HepG2 (cell line): ENCODE results near the gene HTR6. TPM values are rescaled to one million over a fixed set of nuclear protein-coding genes. Genes with fewer than 3 reads are reported as not detected.
A peak's percentile ranks its signal among the peaks of the same experiment; 100 is the strongest.

Source experiments
- ATAC-seq: fragments of 200-7000 bp; cut with Tn5 transposase; 3 replicates; pipeline ENCODE4 v1.9.1; 2020; ENCODE audit warnings: mild to moderate bottlenecking, moderate library complexity
- BruUV-seq: library from RNA; stranded (reverse); fragments of 400-500 nt; replicated peaks from 2 replicates; lab custom pipeline; 2021; lab: Mats Ljungman, UMichigan
- CTCF ChIA-PET: fragments of 300-600 bp; formaldehyde crosslinking; extraction: SDS; loops from one replicate; lab custom pipeline; 2021; ENCODE audit warnings: low total read pairs, inconsistent platforms, low intra/inter-chr PET ratio; lab: Yijun Ruan, JAX
- POLR2A ChIA-PET: fragments of 350-600 bp; sonication (Branson Sonifier 250); formaldehyde crosslinking; loops from one replicate; lab custom pipeline; 2020; ENCODE audit warnings: antibody characterized with exemption, inconsistent platforms; lab: Yijun Ruan, JAX
- DNase-seq: peaks from one replicate; pipeline ENCODE4 v3.0.0-alpha.2; 2015; ENCODE audit warnings: low spot score
- FAIRE-seq: peaks from 3 replicates; lab custom pipeline; 2011; peaks lifted over from hg19 to GRCh38; lab: Jason Lieb, UNC
- H2AFZ ChIP-seq: one replicate; pipeline ENCODE4 v1.6.1; 2011; ENCODE audit warnings: low read length, inconsistent platforms
- H3K27ac ChIP-seq: fragments of 300-600 bp; 3 replicates; pipeline ENCODE4 v1.8.0; 2011; ENCODE audit warnings: mixed run types, mild to moderate bottlenecking, mixed read lengths, low read length, inconsistent platforms; ENCODE audit not compliant: insufficient read depth; ENCODE audit errors: extremely low read length
- H3K27me3 ChIP-seq, 2 experiments: fragments of 200-600 bp in 1 of 2; 2 replicates in 1 of 2; 3 replicates in 1 of 2; pipeline versions ENCODE4 v1.6.0 to v1.8.0; 2011; ENCODE audit warnings: low read length in 2 of 2, mild to moderate bottlenecking in 2 of 2, moderate library complexity in 2 of 2, inconsistent platforms in 1 of 2; ENCODE audit not compliant: insufficient read depth in 2 of 2, control insufficient read depth in 1 of 2
- H3K36me3 ChIP-seq, 2 experiments: fragments of 200-600 bp in 1 of 2; replicated peaks in 1 of 2; 2 replicates in 1 of 2; 3 replicates in 1 of 2; pipeline versions ENCODE4 v1.5.1 to v1.8.0; 2011; ENCODE audit warnings: low read length in 2 of 2, inconsistent platforms in 1 of 2; ENCODE audit not compliant: insufficient read depth in 2 of 2, control insufficient read depth in 1 of 2
- H3K4me1 ChIP-seq: 2 replicates; pipeline ENCODE4 v1.5.1; 2012; ENCODE audit warnings: low read length, inconsistent platforms; ENCODE audit not compliant: insufficient read depth
- H3K4me2 ChIP-seq: 2 replicates; pipeline ENCODE4 v1.6.0; 2011; ENCODE audit warnings: low read depth, low read length, inconsistent platforms
- H3K4me3 ChIP-seq, 3 experiments: fragments of 200-600 bp in 1 of 3; sonication (generic), shearing (Covaris generic) in 1 of 3; replicated peaks in 1 of 3; 2 replicates each; pipeline ENCODE4 v1.5.1; 2011 to 2016; ENCODE audit warnings: low read length in 3 of 3, inconsistent platforms in 2 of 3, low read depth in 2 of 3, mild to moderate bottlenecking in 2 of 3, control low read depth in 1 of 3, mixed read lengths in 1 of 3; ENCODE audit not compliant: insufficient read depth in 1 of 3
- H3K79me2 ChIP-seq: one replicate; pipeline ENCODE4 v1.6.1; 2011; ENCODE audit warnings: low read length, inconsistent platforms; ENCODE audit not compliant: insufficient read depth
- H3K9ac ChIP-seq: 2 replicates; pipeline ENCODE4 v1.6.0; 2011; ENCODE audit warnings: mild to moderate bottlenecking, low read depth, low read length, inconsistent platforms; ENCODE audit not compliant: insufficient read depth
- H3K9me3 ChIP-seq: 2 replicates; pipeline ENCODE4 v1.5.1; 2012; ENCODE audit warnings: mild to moderate bottlenecking, low read length
- H4K20me1 ChIP-seq: 2 replicates; pipeline ENCODE4 v1.6.0; 2011; ENCODE audit warnings: inconsistent platforms, mild to moderate bottlenecking, low read length, moderate library complexity; ENCODE audit not compliant: insufficient read depth
- BCL6 ChIP-seq: IDR thresholded peaks from 2 replicates; pipeline ENCODE4 v1.6.1; 2016; ENCODE audit warnings: missing genetic modification reagents, missing compliant biosample characterization
- ERF ChIP-seq: IDR thresholded peaks from 2 replicates; pipeline ENCODE4 v1.6.1; 2018; ENCODE audit warnings: missing biosample characterization, missing genetic modification reagents
- FOXP1 ChIP-seq, 2 experiments: fragments of 450-650 bp in 1 of 2; IDR thresholded peaks; 2 replicates each; pipeline ENCODE4 v1.6.1; 2017 to 2018; ENCODE audit warnings: antibody characterized with exemption in 1 of 2
- HDAC2 ChIP-seq: sonication (generic); formaldehyde crosslinking; IDR thresholded peaks from 2 replicates; pipeline ENCODE4 v1.4.0; 2020; ENCODE audit warnings: missing genetic modification reagents
- NRL ChIP-seq: sonication (generic); formaldehyde crosslinking; IDR thresholded peaks from 2 replicates; pipeline ENCODE4 v1.5.0; 2020; ENCODE audit warnings: missing genetic modification reagents, mild to moderate bottlenecking, moderate library complexity, borderline replicate concordance
- PHF20 ChIP-seq: sonication (generic); formaldehyde crosslinking; IDR thresholded peaks from 2 replicates; pipeline ENCODE4 v1.5.0; 2020; ENCODE audit warnings: mild to moderate bottlenecking, missing genetic modification reagents
- RARG ChIP-seq: sonication (generic); formaldehyde crosslinking; IDR thresholded peaks from 2 replicates; pipeline ENCODE4 v1.4.0; 2020; ENCODE audit warnings: low read depth, mild to moderate bottlenecking, missing genetic modification reagents
- ZNF224 ChIP-seq: sonication (generic); formaldehyde crosslinking; IDR thresholded peaks from 2 replicates; pipeline ENCODE4 v1.5.0; 2020; ENCODE audit warnings: mild to moderate bottlenecking, missing genetic modification reagents
- ZNF558 ChIP-seq: sonication (generic); formaldehyde crosslinking; IDR thresholded peaks from 2 replicates; pipeline ENCODE4 v1.9.0; 2022; ENCODE audit warnings: mild to moderate bottlenecking, missing genetic modification reagents, borderline replicate concordance
- ZNF83 ChIP-seq: sonication (generic); formaldehyde crosslinking; IDR thresholded peaks from 2 replicates; pipeline ENCODE4 v1.4.0; 2020; ENCODE audit warnings: missing genetic modification reagents, mild to moderate bottlenecking, borderline replicate concordance
- ZZZ3 ChIP-seq: sonication (generic); formaldehyde crosslinking; IDR thresholded peaks from 2 replicates; pipeline ENCODE4 v1.4.0; 2020; ENCODE audit warnings: missing genetic modification reagents, mild to moderate bottlenecking, borderline replicate concordance
- WGBS: methylation state at CpG from one replicate; pipeline ENCODE4 v1.1.6; 2017; ENCODE audit warnings: low lambda C conversion rate; 5-methylcytosine and 5-hydroxymethylcytosine counted together
- in situ Hi-C: cut with HindIII; loops from 2 replicates; pipeline ENCODE4 v1.10.0; 2017; ENCODE audit warnings: low pct_unique_long_range_greater_than_20kb; ENCODE audit not compliant: extremely low pct_ligation_motif_present
- intact Hi-C: fragments of 100-400 bp; cut with micrococcal nuclease; formaldehyde crosslinking; loops from one replicate; pipeline ENCODE4 v1.10.0; 2022; ENCODE audit not compliant: unreplicated experiment
- polyA plus RNA-seq, 8 experiments: library from polyadenylated mRNA; depleted of rRNA in 3 of 8; stranded (reverse) in 7 of 8; unstranded in 1 of 8; fragments of >200 nt; fragmentation: Illumina TruSeq in 4 of 8; extraction: Trizol in 4 of 8; gene quantifications; 2 replicates each; pipeline versions ENCODE4 v1.2.1 to v1.2.3, GENCODE V29; 2011 to 2016; ENCODE audit warnings: low read depth in 4 of 8, missing spikeins in 1 of 8, mixed read lengths in 1 of 8; ENCODE audit not compliant: insufficient read depth in 1 of 8
- total RNA-seq, 5 experiments: library from RNA; depleted of rRNA; stranded (reverse); fragments of >200 nt; fragmentation: Illumina TruSeq; extraction: Trizol; gene quantifications; 2 replicates each; pipeline ENCODE4 v1.2.3, GENCODE V29; 2016; ENCODE audit warnings: low read depth in 1 of 5
- TF ChIP-seq, protein P1 (sequence below): sonication (generic); formaldehyde crosslinking; IDR thresholded peaks from 2 replicates; pipeline ENCODE4 v1.9.0; 2021; ENCODE audit warnings: missing genetic modification reagents, mild to moderate bottlenecking, borderline replicate concordance
- TF ChIP-seq, protein P2 (sequence below): sonication (generic); formaldehyde crosslinking; IDR thresholded peaks from 2 replicates; pipeline ENCODE4 v1.5.0; 2020; ENCODE audit warnings: missing genetic modification reagents
- TF ChIP-seq, protein P3 (sequence below): sonication (generic); formaldehyde crosslinking; IDR thresholded peaks from 2 replicates; pipeline ENCODE4 v1.4.0; 2020; ENCODE audit warnings: missing genetic modification reagents
- TF ChIP-seq, protein P4 (sequence below): sonication (generic); formaldehyde crosslinking; IDR thresholded peaks from 2 replicates; pipeline ENCODE4 v1.4.0; 2020; ENCODE audit warnings: missing genetic modification reagents
- TF ChIP-seq, protein P5 (sequence below): sonication (generic); formaldehyde crosslinking; IDR thresholded peaks from 2 replicates; pipeline ENCODE4 v1.8.1; 2023; ENCODE audit warnings: missing genetic modification reagents, inconsistent platforms, borderline replicate concordance

Gene HTR6
- total and polyA plus RNA-seq, 2 of the 13 experiments (the other 11 are each of a cell fraction or from before 2014, with no cell fraction given), result 0.04 TPM; not detected in 1

DNA sequence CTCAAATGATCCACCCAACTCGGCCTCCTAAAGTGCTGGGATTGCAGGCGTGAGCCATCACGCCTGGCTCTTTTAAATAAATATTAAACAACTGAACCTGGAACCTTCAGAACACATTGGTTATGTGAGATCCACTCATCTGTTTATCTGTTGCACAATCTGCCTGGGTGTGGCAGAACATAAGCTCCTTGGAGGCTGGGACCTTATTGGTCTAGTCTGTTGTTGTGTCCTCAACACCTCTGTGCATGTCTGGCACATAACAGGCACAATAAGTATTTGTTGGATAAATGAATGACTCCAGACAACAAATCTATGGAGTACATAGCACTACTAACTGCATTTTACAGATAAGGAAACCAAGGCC lies 24.7 kb upstream of the HTR6 start:
- ATAC-seq, result no peak; the same call in 2 of the 3 replicates
- H2AFZ ChIP-seq, result peak overlapping the region; percentile 21
- ChIA-PET CTCF (no interaction called here), POLR2A (interaction anchor here (0.6 to 2.4 kb wide), 2 partner anchors 11 to 20 kb away, joined by 3 to 9 read pairs; no protein-coding TSS in a partner anchor)
- no peaks in the 10 kb centered on the region for H4K20me1 ChIP-seq
- peaks cover 2 to 16% of the 10 kb centered on the region in 2 experiments; a peak in 3 of 5 replicates for H3K27me3 ChIP-seq
- BruUV-seq, result no TSS peak
- H3K36me3 ChIP-seq, result no peaks in the 10 kb centered on the region
- DNase-seq, result peak; percentile 58
- H3K9me3 ChIP-seq, result no peaks in the 10 kb centered on the region
- in situ Hi-C loops, result no loop called here
- H3K4me2 ChIP-seq, result peak overlapping the region; percentile 50
- intact Hi-C loops, result loop anchor here (1.0 to 5.0 kb wide), 2 partner anchors 20 to 43 kb away; a partner anchor contains a TSS
- peaks cover 45% of the 10 kb centered on the region for H3K4me1 ChIP-seq
- FAIRE-seq, result no peak
- peak overlapping the region in 1 of 3 experiments; percentile 18; a peak in 1 of 6 replicates for H3K4me3 ChIP-seq
- H3K79me2 ChIP-seq, result no peaks in the 10 kb centered on the region
- WGBS, result 8% methylated on average over 3 of the region's 3 CpGs
- peak overlapping the region; percentile 15 for H3K27ac ChIP-seq
- H3K9ac ChIP-seq, result no peak overlapping the region
- TF ChIP-seq ZZZ3 (CRISPR knock-in tag), result no peak
- no peak for TF ChIP-seq ZNF558 (CRISPR knock-in tag)
- TF ChIP-seq, protein P1, sequence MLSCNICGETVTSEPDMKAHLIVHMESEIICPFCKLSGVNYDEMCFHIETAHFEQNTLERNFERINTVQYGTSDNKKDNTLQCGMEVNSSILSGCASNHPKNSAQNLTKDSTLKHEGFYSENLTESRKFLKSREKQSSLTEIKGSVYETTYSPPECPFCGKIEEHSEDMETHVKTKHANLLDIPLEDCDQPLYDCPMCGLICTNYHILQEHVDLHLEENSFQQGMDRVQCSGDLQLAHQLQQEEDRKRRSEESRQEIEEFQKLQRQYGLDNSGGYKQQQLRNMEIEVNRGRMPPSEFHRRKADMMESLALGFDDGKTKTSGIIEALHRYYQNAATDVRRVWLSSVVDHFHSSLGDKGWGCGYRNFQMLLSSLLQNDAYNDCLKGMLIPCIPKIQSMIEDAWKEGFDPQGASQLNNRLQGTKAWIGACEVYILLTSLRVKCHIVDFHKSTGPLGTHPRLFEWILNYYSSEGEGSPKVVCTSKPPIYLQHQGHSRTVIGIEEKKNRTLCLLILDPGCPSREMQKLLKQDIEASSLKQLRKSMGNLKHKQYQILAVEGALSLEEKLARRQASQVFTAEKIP (CRISPR knock-in tag), result no peak
- peak; percentile 53; the same call in 1 of the 2 replicates for TF ChIP-seq BCL6 (CRISPR knock-in tag)
- TF ChIP-seq NRL, result no peak
- TF ChIP-seq RARG (CRISPR knock-in tag), result no peak
- TF ChIP-seq, protein P2, sequence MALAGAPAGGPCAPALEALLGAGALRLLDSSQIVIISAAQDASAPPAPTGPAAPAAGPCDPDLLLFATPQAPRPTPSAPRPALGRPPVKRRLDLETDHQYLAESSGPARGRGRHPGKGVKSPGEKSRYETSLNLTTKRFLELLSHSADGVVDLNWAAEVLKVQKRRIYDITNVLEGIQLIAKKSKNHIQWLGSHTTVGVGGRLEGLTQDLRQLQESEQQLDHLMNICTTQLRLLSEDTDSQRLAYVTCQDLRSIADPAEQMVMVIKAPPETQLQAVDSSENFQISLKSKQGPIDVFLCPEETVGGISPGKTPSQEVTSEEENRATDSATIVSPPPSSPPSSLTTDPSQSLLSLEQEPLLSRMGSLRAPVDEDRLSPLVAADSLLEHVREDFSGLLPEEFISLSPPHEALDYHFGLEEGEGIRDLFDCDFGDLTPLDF (CRISPR knock-in tag), result no peak
- TF ChIP-seq HDAC2, result 0 out of 2 replicates have a peak, but pooled peaks have one; percentile 27
- TF ChIP-seq, protein P3, sequence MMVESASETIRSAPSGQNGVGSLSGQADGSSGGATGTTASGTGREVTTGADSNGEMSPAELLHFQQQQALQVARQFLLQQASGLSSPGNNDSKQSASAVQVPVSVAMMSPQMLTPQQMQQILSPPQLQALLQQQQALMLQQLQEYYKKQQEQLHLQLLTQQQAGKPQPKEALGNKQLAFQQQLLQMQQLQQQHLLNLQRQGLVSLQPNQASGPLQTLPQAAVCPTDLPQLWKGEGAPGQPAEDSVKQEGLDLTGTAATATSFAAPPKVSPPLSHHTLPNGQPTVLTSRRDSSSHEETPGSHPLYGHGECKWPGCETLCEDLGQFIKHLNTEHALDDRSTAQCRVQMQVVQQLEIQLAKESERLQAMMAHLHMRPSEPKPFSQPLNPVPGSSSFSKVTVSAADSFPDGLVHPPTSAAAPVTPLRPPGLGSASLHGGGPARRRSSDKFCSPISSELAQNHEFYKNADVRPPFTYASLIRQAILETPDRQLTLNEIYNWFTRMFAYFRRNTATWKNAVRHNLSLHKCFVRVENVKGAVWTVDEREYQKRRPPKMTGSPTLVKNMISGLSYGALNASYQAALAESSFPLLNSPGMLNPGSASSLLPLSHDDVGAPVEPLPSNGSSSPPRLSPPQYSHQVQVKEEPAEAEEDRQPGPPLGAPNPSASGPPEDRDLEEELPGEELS (CRISPR knock-in tag), result peak; percentile 63
- no peak for TF ChIP-seq ERF (CRISPR knock-in tag)
- TF ChIP-seq, protein P4, sequence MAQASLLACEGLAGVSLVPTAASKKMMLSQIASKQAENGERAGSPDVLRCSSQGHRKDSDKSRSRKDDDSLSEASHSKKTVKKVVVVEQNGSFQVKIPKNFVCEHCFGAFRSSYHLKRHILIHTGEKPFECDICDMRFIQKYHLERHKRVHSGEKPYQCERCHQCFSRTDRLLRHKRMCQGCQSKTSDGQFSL (CRISPR knock-in tag), result no peak
- TF ChIP-seq ZNF224, result no peak
- no peak for TF ChIP-seq ZNF83 (CRISPR knock-in tag)
- no peak for TF ChIP-seq FOXP1 (IDR thresholded peaks at IDR 0.05)
- peak; percentile 84 for TF ChIP-seq FOXP1 (CRISPR knock-in tag; IDR thresholded peaks at IDR 0.05)
- TF ChIP-seq PHF20 (CRISPR knock-in tag), result no peak
- TF ChIP-seq, protein P5, sequence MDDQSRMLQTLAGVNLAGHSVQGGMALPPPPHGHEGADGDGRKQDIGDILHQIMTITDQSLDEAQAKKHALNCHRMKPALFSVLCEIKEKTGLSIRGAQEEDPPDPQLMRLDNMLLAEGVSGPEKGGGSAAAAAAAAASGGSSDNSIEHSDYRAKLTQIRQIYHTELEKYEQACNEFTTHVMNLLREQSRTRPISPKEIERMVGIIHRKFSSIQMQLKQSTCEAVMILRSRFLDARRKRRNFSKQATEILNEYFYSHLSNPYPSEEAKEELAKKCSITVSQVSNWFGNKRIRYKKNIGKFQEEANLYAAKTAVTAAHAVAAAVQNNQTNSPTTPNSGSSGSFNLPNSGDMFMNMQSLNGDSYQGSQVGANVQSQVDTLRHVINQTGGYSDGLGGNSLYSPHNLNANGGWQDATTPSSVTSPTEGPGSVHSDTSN (CRISPR knock-in tag), result no peak
